GM19351 (cell line): ENCODE results near the gene MXRA8.
"Not testable (repeated sequence)": the region's sequence is repeated elsewhere in the genome, so short reads cannot be mapped to it uniquely, and the experiment has no call there.

Experiments
- ATAC-seq: cut with Tn5 transposase; IDR thresholded peaks from one replicate; pipeline ENCODE4 v1.9.1; 2021; ENCODE audit warnings: mild to moderate bottlenecking, moderate library complexity; ENCODE audit not compliant: unreplicated experiment

The MXRA8 gene

GRCh38 chr1:1324084-1324523, 34.3 kb downstream of the MXRA8 start:
- ATAC-seq, result peak; percentile 42

DNA sequence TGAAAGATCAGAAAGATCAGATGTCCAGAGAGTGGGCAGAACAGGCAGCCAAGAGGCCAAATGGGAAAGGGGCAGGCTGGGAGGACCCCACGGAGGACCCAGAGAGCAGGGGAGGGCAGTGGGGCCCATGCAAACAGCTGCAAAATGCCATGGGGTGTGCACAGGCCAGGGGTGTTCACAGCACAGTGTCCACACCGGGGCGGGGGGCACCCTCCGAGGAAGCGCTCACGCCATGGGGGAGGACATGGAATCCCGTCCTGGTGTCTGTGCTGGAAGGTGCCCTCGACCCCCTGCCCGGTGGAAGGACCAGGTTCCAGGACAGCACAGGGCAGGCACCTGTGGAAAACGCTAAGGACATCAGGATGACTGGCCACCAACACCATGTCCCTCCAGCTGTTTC, 35.4 kb downstream of the MXRA8 start:
- ATAC-seq, result no peak

- ATAC-seq, result no peak
Measured at GRCh38 chr1:1322418-1322817, 35.9 kb downstream of the MXRA8 start.

DNA sequence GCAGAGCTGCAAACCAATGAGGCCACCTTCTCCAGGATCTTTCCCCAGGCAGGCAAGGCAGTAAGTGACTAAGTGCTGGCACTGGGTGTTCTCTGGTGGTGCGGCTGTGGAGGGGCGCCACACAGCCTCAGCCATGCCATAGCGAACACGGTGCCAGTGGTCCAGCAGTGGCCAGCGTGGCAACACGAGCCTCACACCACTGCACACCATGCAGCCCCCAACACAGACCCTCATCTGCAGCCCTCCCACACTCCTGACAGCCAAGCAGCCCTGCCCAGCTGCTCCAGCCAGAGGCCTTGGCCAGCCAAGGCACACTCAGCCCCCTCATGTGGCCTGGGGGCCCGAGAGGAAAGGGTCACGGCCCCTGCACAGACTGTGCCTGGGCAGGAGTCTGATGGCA, 36.9 kb downstream of the MXRA8 start:
- ATAC-seq, result no peak

GRCh38 chr1:1320666-1321448, 37.5 kb downstream of the MXRA8 start:
- no peak for ATAC-seq

DNA sequence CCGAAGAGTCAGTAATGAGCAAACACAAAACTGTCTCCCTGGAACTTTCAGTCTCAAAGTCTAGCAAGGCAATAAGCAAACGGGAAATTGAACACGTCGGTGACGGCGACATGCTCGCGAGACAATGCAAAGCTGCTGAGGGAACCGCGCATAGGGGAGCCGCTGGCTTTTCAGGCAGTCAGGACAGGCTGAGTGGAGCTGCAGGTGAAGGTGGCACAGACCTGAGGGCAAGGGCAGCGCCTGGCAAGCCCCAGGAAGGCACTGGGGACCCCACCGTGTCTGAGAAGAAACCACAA, 38.8 kb downstream of the MXRA8 start:
- no peak for ATAC-seq

GRCh38 chr1:1318777-1319645, 39.3 kb downstream of the MXRA8 start:
- ATAC-seq, result no peak

- ATAC-seq, result no peak
Measured at GRCh38 chr1:1318131-1318652, 40.2 kb downstream of the MXRA8 start.

DNA sequence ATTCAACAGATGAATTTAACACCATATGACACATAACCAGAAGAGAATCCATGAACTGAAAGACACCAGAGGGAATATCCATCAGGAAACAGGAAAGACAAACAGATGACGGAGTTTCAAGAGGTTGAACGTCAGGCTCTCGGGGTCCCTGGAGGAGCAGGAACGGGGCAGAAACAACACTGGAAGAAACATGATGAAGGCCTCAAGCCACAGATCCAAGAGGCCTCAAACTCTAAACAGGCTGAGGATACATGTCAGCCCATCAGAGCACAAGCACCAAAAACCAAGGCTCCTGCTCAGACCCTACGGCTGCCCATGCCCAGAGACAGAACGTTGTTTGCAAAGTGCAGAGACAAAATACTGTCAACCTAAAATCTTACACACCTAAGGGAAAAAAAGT, 40.9 kb downstream of the MXRA8 start:
- no peak for ATAC-seq

GRCh38 chr1:1316199-1316598, 42.2 kb downstream of the MXRA8 start:
- not testable (repeated sequence) for ATAC-seq

DNA sequence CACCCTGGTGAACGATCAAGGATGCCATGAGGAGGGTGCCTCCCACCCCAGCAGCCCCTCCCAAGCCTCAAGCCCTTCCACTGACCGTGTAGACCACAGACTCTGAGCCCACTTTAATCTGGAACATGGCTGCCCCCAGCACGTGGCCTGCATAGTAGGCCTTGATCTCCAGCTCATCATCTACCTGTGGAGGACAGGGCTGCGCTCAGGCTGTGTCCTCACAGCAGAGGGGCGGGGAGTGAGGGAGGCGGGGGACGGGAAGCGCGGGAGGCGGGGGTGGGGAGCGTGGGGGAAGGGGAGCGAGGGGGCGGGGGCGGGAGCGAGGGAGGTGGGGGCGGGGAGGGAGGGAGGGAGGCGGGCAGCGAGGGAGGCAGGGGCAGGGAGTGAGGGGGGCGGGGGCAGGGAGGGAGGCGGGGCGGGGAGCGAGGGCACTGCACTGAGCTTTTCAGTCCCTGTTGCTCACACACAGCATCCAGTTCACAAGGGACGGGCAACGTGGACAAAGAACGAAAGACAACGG, 42.9 kb downstream of the MXRA8 start:
- ATAC-seq, result no peak

GRCh38 chr1:1314678-1315335, 43.5 kb downstream of the MXRA8 start:
- ATAC-seq, result no peak

GRCh38 chr1:1314237-1314586, 44.1 kb downstream of the MXRA8 start:
- ATAC-seq, result no peak

- no peak for ATAC-seq
Measured at GRCh38 chr1:1313500-1314236, 44.7 kb downstream of the MXRA8 start.

DNA sequence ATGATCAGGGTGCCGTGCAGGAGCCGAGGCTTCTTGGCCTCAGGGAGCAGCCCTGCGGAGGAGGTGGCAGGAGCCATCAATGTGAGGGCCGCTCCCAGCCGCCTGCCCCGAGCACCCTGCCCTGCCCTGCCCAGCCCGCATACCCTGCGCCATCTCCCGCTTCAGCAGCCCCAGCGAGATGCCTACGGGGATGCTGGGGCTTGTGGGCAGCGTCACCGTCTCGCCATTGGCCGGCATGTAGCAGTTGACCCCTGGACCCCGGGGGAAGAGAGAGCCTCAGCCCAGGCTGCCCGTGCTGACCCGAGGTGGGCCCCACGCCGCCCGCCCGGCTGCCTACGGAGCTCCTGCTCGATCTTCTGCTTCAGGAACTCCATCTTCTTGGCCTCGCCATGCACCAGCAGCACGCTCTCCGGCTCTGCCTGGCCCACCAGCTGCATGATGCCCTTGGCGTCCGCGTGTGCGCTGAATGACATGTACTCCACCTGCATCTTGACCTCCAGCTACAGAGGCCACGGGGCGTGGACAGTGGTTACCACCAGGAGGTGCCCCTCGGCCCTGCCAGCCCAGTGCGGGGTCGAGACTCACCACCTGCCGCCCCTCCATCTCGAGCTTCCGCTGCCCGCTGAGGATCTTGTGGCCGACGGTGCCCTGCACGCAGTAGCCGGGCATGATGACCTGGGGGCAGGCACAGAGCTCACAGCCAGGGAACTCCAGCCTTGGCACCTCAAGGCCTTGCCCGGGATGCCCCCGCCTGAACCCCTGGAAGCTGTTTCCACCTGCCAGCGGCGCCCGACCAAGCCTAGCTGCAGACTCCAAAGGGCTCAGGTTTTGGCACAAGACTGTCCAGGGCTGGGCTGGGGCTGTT, 45.7 kb downstream of the MXRA8 start:
- ATAC-seq, result no peak

- no peak for ATAC-seq
Measured at GRCh38 chr1:1311107-1312104, 46.9 kb downstream of the MXRA8 start.

- no peak for ATAC-seq
Measured at GRCh38 chr1:1310476-1311053, 47.8 kb downstream of the MXRA8 start.

- ATAC-seq, result no peak
Measured at GRCh38 chr1:1310109-1310385, 48.3 kb downstream of the MXRA8 start.
